Suprapubic skin (tissue), 4 donors: ENCODE measurements around the gene KLHL12.

Source experiments
- EP300 ChIP-seq: sonication (generic); formaldehyde crosslinking; IDR thresholded peaks from one replicate; pipeline ENCODE4 v1.6.1; 2017; ENCODE audit warnings: antibody characterized with exemption
- POLR2A ChIP-seq, 2 donors: fragments of 450-650 bp; IDR thresholded peaks; one replicate each; pipeline ENCODE4 v1.6.1; 2017; ENCODE audit warnings: antibody characterized with exemption in 2 of 2, mild to moderate bottlenecking in 2 of 2, moderate library complexity in 2 of 2
- POLR2AphosphoS5 ChIP-seq, 3 donors: sonication (generic); formaldehyde crosslinking; IDR thresholded peaks; one replicate each; pipeline ENCODE4 v1.6.1; 2017; ENCODE audit warnings: antibody characterized with exemption in 3 of 3
- TF ChIP-seq, protein P1 (sequence below), 2 donors: fragments of 200-600 bp in 1 of 2; fragments of 450-650 bp in 1 of 2; sonication (generic) in 1 of 2; IDR thresholded peaks; one replicate each; pipeline ENCODE4 v1.5.1; 2016 to 2019; ENCODE audit warnings: antibody characterized with exemption in 2 of 2, mild to moderate bottlenecking in 1 of 2, moderate library complexity in 1 of 2

- TF ChIP-seq, protein P1, sequence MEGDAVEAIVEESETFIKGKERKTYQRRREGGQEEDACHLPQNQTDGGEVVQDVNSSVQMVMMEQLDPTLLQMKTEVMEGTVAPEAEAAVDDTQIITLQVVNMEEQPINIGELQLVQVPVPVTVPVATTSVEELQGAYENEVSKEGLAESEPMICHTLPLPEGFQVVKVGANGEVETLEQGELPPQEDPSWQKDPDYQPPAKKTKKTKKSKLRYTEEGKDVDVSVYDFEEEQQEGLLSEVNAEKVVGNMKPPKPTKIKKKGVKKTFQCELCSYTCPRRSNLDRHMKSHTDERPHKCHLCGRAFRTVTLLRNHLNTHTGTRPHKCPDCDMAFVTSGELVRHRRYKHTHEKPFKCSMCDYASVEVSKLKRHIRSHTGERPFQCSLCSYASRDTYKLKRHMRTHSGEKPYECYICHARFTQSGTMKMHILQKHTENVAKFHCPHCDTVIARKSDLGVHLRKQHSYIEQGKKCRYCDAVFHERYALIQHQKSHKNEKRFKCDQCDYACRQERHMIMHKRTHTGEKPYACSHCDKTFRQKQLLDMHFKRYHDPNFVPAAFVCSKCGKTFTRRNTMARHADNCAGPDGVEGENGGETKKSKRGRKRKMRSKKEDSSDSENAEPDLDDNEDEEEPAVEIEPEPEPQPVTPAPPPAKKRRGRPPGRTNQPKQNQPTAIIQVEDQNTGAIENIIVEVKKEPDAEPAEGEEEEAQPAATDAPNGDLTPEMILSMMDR (IDR thresholded peaks at IDR 0.05): no peak
- TF ChIP-seq POLR2A (IDR thresholded peaks at IDR 0.05) (no peak), EP300 (no peak), POLR2AphosphoS5 (IDR thresholded peaks at IDR 0.05) (no peak)
Observed at GRCh38 chr1:202940561-202940960, 13.5 kb upstream of the KLHL12 start.
